Activated naive CD8-positive, alpha-beta T cell treated with anti-CD3 and anti-CD28 coated beads, Interleukin-2, amount 50 U/mL, for 24 hours (primary cell): ENCODE data around the gene LDLRAD4.
A peak's percentile ranks its signal among the peaks of the same experiment; 100 is the strongest.
"Not testable (repeated sequence)": the region's sequence is repeated elsewhere in the genome, so short reads cannot be mapped to it uniquely, and the experiment has no call there.

ENCODE experiments used
- ATAC-seq: fragments of 150-1000 bp; cut with Tn5 transposase; one replicate; pipeline ENCODE4 v1.10.0; 2021
- DNase-seq: peaks from one replicate; pipeline ENCODE4 v3.0.0; 2021
- H3K27ac Mint-ChIP-seq: one replicate; pipeline ENCODE4 v1.8.0; 2021; ENCODE audit warnings: mild to moderate bottlenecking, mixed read lengths
- H3K27me3 Mint-ChIP-seq: one replicate; pipeline ENCODE4 v1.8.0; 2021; ENCODE audit warnings: mixed read lengths
- H3K36me3 Mint-ChIP-seq: one replicate; pipeline ENCODE4 v1.8.0; 2021; ENCODE audit warnings: low read depth, mixed read lengths
- H3K4me1 Mint-ChIP-seq: one replicate; pipeline ENCODE4 v1.8.0; 2021; ENCODE audit warnings: mixed read lengths
- H3K4me3 Mint-ChIP-seq: one replicate; pipeline ENCODE4 v1.8.0; 2021; ENCODE audit warnings: mild to moderate bottlenecking, moderate library complexity, mixed read lengths
- H3K9me3 Mint-ChIP-seq: one replicate; pipeline ENCODE4 v1.8.0; 2021; ENCODE audit warnings: mixed read lengths

LDLRAD4 gene

GRCh38 chr18:13332874-13333273, 114.3 kb downstream of the LDLRAD4 start:
- no peaks in the 10 kb centered on the region for H3K27me3 Mint-ChIP-seq
- no peak for ATAC-seq
- H3K4me1 Mint-ChIP-seq, result peaks cover 12% of the 10 kb centered on the region
- no peaks in the 10 kb centered on the region for H3K36me3 Mint-ChIP-seq
- H3K27ac Mint-ChIP-seq, result no peak overlapping the region
- no peak overlapping the region for H3K4me3 Mint-ChIP-seq
- DNase-seq, result no peak
- peaks cover 4% of the 10 kb centered on the region for H3K9me3 Mint-ChIP-seq

DNA sequence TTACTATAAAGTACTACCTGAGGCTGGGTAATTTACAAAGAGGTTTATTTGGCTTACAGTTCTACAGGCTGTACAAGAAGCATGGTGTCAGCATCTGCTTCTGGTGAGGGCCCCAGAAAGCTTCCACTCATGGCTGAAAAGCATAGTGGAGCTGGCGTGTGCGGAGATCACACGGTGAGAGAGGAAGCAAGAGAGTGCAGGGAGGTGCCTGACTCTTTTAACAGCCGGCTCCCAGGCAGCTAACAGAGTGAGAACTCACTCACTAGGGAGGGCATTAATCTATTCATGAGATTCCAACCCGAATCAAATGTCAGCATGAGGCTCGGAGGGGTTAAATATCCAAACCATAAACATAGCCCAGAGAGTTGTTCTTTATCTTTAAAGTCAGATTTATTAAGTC, 117.3 kb downstream of the LDLRAD4 start:
- H3K36me3 Mint-ChIP-seq, result no peaks in the 10 kb centered on the region
- no peak for ATAC-seq
- H3K27me3 Mint-ChIP-seq, result no peaks in the 10 kb centered on the region
- peaks cover 12% of the 10 kb centered on the region for H3K4me1 Mint-ChIP-seq
- H3K4me3 Mint-ChIP-seq, result no peak overlapping the region
- DNase-seq, result no peak
- H3K9me3 Mint-ChIP-seq, result peaks cover 8% of the 10 kb centered on the region
- no peak overlapping the region for H3K27ac Mint-ChIP-seq

- H3K4me3 Mint-ChIP-seq, result no peak overlapping the region
- DNase-seq (no peak), ATAC-seq (no peak)
- H3K27ac Mint-ChIP-seq, result no peak overlapping the region
- H3K27me3 Mint-ChIP-seq, result no peaks in the 10 kb centered on the region
- H3K4me1 Mint-ChIP-seq, result peaks cover 9% of the 10 kb centered on the region
- no peaks in the 10 kb centered on the region for H3K36me3 Mint-ChIP-seq
- H3K9me3 Mint-ChIP-seq, result peaks cover 12% of the 10 kb centered on the region
These were observed 118.3 kb downstream of the LDLRAD4 start for GRCh38 chr18:13336841-13337240.

DNA sequence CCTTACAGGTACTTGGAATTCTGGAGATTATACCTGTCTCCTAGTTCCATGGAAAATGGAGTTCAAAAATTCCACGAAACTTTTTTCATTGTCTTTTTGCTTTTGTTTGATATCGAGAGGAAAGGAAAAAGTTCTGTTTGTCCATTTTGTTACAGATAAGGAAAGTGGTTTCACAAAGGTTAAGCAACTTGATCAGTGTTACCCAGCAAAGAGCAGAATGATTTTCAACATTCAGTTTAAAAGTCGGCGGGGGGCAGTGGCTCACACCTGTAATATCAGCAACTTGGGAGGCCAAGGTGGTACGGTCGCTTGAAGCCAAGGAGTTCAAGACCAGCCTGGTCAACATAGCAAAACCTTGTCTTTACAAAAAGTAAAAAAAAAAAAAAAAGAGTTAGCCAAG, 118.8 kb downstream of the LDLRAD4 start:
- Mint-ChIP-seq H3K4me3 (no peak overlapping the region), H3K27me3 (no peaks in the 10 kb centered on the region), H3K36me3 (no peaks in the 10 kb centered on the region), H3K27ac (no peak overlapping the region), H3K4me1 (peaks cover 5% of the 10 kb centered on the region), H3K9me3 (peaks cover 12% of the 10 kb centered on the region)
- no peak for DNase-seq
- no peak for ATAC-seq

GRCh38 chr18:13338318-13338717, 119.8 kb downstream of the LDLRAD4 start:
- no peak overlapping the region for H3K27ac Mint-ChIP-seq
- DNase-seq (no peak), ATAC-seq (no peak)
- no peaks in the 10 kb centered on the region for H3K36me3 Mint-ChIP-seq
- H3K9me3 Mint-ChIP-seq, result peaks cover 17% of the 10 kb centered on the region
- no peak overlapping the region for H3K4me3 Mint-ChIP-seq
- peaks cover 3% of the 10 kb centered on the region for H3K4me1 Mint-ChIP-seq
- no peaks in the 10 kb centered on the region for H3K27me3 Mint-ChIP-seq

DNA sequence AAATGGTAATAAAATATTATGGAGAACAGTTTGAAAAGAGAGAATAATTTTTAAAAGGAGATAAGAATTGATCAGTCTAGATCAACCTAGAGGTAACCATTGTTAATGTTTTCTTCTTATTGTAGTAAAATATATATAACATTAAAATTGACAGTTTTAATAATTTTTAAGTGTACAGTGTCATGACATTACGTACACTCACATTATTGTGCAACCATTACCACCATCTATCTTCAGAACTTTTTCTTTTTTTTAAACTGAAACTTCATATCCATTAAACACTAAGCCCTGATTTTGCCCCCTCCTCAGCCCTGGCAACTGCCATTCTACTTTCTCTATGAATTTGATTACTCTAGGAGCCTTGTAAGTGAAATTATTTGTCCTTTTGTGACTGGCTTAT, 121.1 kb downstream of the LDLRAD4 start:
- peaks cover 4% of the 10 kb centered on the region for H3K36me3 Mint-ChIP-seq
- H3K9me3 Mint-ChIP-seq, result peaks cover 17% of the 10 kb centered on the region
- peaks cover 3% of the 10 kb centered on the region for H3K4me1 Mint-ChIP-seq
- DNase-seq, result no peak
- ATAC-seq, result no peak
- no peaks in the 10 kb centered on the region for H3K27me3 Mint-ChIP-seq
- no peak overlapping the region for H3K4me3 Mint-ChIP-seq
- no peak overlapping the region for H3K27ac Mint-ChIP-seq

DNA sequence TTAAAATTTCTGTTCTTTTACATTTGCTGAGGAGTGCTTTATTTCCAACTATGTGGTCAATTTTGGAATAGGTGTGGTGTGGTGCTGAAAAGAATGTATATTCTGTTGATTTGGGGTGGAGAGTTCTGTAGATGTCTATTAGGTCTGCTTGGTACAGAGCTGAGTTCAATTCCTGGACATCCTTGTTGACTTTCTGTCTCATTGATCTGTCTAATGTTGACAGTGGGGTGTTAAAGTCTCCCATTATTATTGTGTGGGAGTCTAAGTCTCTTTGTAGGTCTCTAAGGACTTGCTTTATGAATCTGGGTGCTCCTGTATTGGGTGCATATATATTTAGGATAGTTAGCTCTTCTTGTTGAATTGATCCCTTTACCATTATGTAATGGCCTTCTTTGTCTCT, 127.9 kb downstream of the LDLRAD4 start:
- not testable (repeated sequence) for H3K27ac Mint-ChIP-seq, H3K27me3 Mint-ChIP-seq, ATAC-seq, H3K4me1 Mint-ChIP-seq, H3K36me3 Mint-ChIP-seq, DNase-seq, H3K4me3 Mint-ChIP-seq
- peaks cover 21% of the 10 kb centered on the region for H3K9me3 Mint-ChIP-seq

GRCh38 chr18:13353084-13353823, 134.7 kb downstream of the LDLRAD4 start:
- ATAC-seq (peak; percentile 36), DNase-seq (no peak)
- Mint-ChIP-seq H3K27me3 (no peaks in the 10 kb centered on the region), H3K9me3 (peaks cover 10% of the 10 kb centered on the region), H3K27ac (peak overlapping the region; percentile 68), H3K36me3 (peaks cover 3% of the 10 kb centered on the region), H3K4me1 (peaks cover 15% of the 10 kb centered on the region), H3K4me3 (no peak overlapping the region)

DNA sequence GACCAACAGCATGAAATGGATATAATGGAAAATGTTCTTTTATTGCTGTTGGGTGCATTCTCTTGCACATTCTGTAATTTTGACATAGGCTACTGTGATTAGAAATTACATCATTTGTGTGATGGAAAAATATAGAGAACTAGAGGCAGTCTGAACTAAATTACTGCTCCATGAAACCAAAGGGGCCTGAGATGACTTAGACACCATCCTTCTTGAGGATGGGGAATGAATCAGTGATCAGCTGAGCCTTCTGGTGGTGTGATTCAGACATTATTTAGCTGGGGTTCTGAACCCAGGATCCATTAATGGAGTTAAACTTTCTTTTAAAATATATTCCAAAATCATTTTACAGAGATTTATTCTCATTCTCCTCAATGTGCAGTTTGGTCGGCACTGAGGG, 135.8 kb downstream of the LDLRAD4 start:
- DNase-seq (no peak), ATAC-seq (no peak)
- H3K36me3 Mint-ChIP-seq, result peaks cover 3% of the 10 kb centered on the region
- no peaks in the 10 kb centered on the region for H3K27me3 Mint-ChIP-seq
- peaks cover 15% of the 10 kb centered on the region for H3K4me1 Mint-ChIP-seq
- no peak overlapping the region for H3K27ac Mint-ChIP-seq
- H3K4me3 Mint-ChIP-seq, result no peak overlapping the region
- H3K9me3 Mint-ChIP-seq, result peaks cover 5% of the 10 kb centered on the region

DNA sequence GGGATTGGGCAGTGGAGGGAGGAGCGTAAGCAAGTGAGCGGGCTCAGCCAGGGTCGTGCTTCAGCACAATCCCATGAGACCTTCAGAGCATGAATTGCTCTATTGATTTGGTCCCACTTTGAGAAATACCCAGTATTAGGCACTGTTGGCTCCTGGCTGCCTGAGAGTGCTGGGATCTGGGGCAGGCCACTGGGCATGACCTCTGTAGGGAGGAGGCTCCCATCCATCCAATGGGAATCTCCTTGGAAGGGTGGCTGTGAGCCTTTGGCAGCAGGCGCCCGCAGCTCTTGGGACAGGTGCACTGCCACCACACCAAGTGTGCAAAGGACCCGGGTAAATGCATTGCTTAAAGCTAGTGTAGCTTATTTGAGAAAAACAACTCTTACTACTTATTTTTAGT, 137.5 kb downstream of the LDLRAD4 start:
- ATAC-seq, result no peak
- Mint-ChIP-seq H3K4me1 (peaks cover 18% of the 10 kb centered on the region), H3K36me3 (peaks cover 3% of the 10 kb centered on the region), H3K27ac (no peak overlapping the region), H3K27me3 (no peaks in the 10 kb centered on the region), H3K9me3 (peaks cover 5% of the 10 kb centered on the region), H3K4me3 (no peak overlapping the region)
- no peak for DNase-seq

DNA sequence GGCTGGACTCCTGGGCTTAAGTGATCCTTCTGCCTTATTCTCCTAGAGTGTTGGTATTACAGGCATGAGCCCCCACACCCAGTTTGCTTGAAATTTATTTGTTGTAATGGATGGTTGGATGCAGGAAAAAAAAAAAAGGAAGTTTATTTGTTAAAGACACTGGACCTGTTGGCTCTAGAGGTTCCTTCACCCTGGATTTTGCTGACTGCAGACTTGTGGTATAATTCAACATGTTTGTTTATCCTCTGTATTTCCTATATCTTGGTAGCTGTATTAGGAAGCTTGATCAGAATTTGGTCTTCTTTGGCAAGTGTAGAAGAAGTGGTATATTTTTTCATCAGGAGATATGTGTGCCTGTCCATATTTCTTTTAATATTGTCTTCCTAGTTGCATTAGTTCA, 138.7 kb downstream of the LDLRAD4 start:
- ATAC-seq (no peak), DNase-seq (no peak)
- Mint-ChIP-seq H3K9me3 (no peaks in the 10 kb centered on the region), H3K27ac (no peak overlapping the region), H3K4me3 (no peak overlapping the region), H3K36me3 (peaks cover 3% of the 10 kb centered on the region), H3K4me1 (peaks cover 22% of the 10 kb centered on the region), H3K27me3 (no peaks in the 10 kb centered on the region)

DNA sequence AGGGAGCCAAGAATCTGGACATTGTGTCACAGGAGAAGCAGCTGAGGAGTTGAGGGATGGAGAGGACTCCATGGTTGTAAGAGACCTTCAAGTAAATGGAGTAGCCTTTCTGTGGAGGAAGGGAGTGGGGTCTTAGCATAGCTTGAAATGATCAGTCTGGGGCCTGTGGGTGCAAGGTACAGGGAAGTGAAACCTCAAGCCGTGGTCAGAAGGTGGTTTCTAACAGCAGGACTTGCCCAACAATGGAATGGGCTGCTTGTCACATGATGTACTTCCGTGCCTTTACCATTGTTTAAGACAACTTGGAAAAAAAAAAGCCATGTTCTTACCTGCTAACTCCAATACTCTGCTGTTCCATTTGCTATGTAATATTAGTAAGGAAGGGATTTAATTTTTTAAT, 140.7 kb downstream of the LDLRAD4 start:
- ATAC-seq, result no peak
- no peak for DNase-seq
- H3K27ac Mint-ChIP-seq, result no peak overlapping the region
- no peaks in the 10 kb centered on the region for H3K36me3 Mint-ChIP-seq
- peaks cover 8% of the 10 kb centered on the region for H3K4me1 Mint-ChIP-seq
- no peaks in the 10 kb centered on the region for H3K9me3 Mint-ChIP-seq
- H3K4me3 Mint-ChIP-seq, result no peak overlapping the region
- H3K27me3 Mint-ChIP-seq, result no peaks in the 10 kb centered on the region

DNA sequence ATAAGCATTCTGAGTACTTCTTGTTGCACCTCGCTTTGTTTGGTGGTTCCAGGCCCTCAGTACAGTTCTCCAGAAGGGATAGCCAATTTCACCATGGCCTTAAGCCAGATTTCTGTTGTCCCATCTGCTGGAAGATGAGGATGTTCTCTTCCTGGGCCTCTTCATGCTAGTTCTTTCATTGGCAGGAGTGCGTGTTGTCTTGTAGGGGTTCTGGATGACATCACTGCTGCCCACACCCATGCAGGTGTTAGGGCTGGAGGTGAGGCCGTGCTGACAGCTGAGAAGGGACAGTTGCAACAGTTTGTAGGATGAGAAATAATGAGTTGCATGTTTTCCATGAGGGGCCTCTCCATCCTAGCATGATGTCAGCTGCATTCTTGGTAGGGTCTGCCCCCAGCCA, 142.9 kb downstream of the LDLRAD4 start:
- Mint-ChIP-seq H3K9me3 (no peaks in the 10 kb centered on the region), H3K27ac (no peak overlapping the region), H3K4me1 (peaks cover 8% of the 10 kb centered on the region), H3K27me3 (no peaks in the 10 kb centered on the region), H3K4me3 (no peak overlapping the region), H3K36me3 (no peaks in the 10 kb centered on the region)
- DNase-seq, result no peak
- no peak for ATAC-seq

DNA sequence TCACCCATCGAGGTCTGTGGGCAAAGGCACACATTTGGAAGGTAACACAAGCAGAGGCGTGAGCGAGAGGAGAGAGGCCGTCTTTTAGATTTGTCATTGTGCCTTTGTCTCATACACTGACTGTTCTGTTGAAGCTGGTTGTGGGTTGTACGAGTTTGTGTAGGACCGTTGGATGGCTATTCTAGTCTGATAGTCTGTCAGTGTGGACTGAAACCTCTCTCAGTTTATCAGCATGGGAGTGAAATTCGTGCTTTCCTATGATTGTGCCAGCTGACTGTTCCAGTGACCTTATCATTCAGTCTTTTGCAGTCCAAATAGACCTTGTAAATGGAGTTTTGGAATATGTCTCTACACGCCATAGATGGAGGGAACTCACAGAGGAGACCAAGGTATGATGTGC, 143.5 kb downstream of the LDLRAD4 start:
- H3K9me3 Mint-ChIP-seq, result no peaks in the 10 kb centered on the region
- H3K27me3 Mint-ChIP-seq, result no peaks in the 10 kb centered on the region
- H3K4me1 Mint-ChIP-seq, result peaks cover 8% of the 10 kb centered on the region
- DNase-seq (no peak), ATAC-seq (no peak)
- H3K27ac Mint-ChIP-seq, result no peak overlapping the region
- H3K36me3 Mint-ChIP-seq, result no peaks in the 10 kb centered on the region
- H3K4me3 Mint-ChIP-seq, result no peak overlapping the region

DNA sequence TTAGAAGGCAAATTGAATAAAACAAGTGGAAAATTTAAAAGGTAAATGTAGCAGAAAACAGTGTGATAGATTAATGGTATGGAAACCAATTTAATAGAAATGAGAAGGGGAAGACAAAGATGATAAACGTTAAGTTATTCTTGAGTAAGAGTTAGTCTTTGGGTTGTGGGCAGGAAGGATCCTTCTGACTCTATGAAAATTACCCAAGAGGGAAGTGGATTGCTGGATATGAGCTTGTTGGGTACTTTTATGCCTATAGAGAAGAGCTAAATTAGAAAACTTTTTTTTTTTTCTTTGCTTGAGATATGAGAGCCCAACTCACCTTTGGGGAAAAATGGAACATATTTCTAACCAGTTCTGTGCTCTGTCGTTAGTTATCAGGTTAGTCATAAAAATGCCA, 144.0 kb downstream of the LDLRAD4 start:
- no peak overlapping the region for H3K27ac Mint-ChIP-seq
- no peaks in the 10 kb centered on the region for H3K36me3 Mint-ChIP-seq
- no peak overlapping the region for H3K4me3 Mint-ChIP-seq
- DNase-seq, result no peak
- peaks cover 8% of the 10 kb centered on the region for H3K4me1 Mint-ChIP-seq
- H3K27me3 Mint-ChIP-seq, result no peaks in the 10 kb centered on the region
- no peaks in the 10 kb centered on the region for H3K9me3 Mint-ChIP-seq
- ATAC-seq, result no peak

- Mint-ChIP-seq H3K4me3 (no peak overlapping the region), H3K27me3 (no peaks in the 10 kb centered on the region), H3K9me3 (no peaks in the 10 kb centered on the region), H3K4me1 (peaks cover 8% of the 10 kb centered on the region), H3K27ac (no peak overlapping the region), H3K36me3 (no peaks in the 10 kb centered on the region)
- DNase-seq, result no peak
- ATAC-seq, result no peak
These were observed 144.8 kb downstream of the LDLRAD4 start for GRCh38 chr18:13363359-13363758.
